Measurements from ENCODE around the gene OGFRL1. TPM values are rescaled to one million over a fixed set of nuclear protein-coding genes. Genes with fewer than 3 reads are reported as not detected.

Gene OGFRL1
- total RNA-seq, 1 experiment from 2014 or later, result 70.8 TPM

DNA sequence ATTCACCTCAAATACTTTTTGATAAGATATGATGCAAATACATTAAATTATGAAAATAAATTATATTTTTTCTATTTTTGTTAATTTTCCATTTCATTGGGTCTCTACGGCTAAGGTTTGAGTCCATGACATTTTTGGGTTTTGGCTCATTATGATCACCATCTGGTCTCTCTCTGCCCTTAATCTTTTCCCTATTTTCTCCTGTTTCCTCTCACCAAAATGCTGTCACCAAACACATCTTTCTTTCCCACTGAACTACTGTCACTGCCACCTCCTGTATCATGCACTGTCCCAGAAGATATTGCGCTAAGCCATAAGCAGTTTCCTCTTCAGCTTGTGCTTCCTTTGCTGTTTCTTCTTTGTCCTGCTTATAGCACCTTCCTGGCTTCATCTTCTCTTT, 42.0 kb upstream of the OGFRL1 start:
- POLR2A ChIA-PET, result interaction anchor here (1.6 kb wide), 1 partner anchor 13 kb away, joined by 3 read pairs; no protein-coding TSS in a partner anchor
- peaks cover 7% of the 10 kb centered on the region for H3K9me3 Mint-ChIP-seq (ENCODE audit: unreplicated experiment)
- BruUV-seq (replicated peaks), result no TSS peak

DNA sequence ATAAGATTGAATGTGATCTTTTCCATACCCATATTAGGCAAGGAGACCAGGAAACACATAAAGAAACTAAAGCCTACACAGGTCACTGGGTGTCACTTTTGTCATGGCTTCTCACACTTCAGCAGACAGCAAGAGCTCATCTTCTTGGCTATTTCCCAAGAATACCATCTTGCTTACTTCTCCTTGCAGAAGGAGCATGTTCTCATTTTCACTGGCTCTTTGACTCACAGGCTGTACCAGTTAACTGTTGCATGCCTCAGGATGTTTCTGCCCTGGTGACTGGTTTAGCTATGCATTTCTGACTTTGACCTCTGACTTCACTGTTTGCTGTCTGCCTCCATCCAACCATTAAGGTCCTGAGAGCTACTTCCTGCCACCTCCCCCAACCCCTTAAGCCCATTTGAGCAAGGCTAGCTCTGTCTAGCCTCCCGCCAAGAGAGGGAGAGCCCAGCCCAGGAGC, 40.3 kb upstream of the OGFRL1 start:
- DNase-seq (ENCODE audit: unreplicated experiment), result peak; percentile 48
- ChIA-PET POLR2A (interaction anchor here (0.9 to 4.1 kb wide), 5 partner anchors 12 to 58 kb away, joined by 3 to 51 read pairs (median 4); partner anchors contain the start of gene OGFRL1), CTCF (interaction anchor here (0.6 to 3.5 kb wide), 6 partner anchors 24 to 275 kb away, joined by 3 to 24 read pairs (median 4); no protein-coding TSS in a partner anchor)
- TF ChIP-seq, protein P1, sequence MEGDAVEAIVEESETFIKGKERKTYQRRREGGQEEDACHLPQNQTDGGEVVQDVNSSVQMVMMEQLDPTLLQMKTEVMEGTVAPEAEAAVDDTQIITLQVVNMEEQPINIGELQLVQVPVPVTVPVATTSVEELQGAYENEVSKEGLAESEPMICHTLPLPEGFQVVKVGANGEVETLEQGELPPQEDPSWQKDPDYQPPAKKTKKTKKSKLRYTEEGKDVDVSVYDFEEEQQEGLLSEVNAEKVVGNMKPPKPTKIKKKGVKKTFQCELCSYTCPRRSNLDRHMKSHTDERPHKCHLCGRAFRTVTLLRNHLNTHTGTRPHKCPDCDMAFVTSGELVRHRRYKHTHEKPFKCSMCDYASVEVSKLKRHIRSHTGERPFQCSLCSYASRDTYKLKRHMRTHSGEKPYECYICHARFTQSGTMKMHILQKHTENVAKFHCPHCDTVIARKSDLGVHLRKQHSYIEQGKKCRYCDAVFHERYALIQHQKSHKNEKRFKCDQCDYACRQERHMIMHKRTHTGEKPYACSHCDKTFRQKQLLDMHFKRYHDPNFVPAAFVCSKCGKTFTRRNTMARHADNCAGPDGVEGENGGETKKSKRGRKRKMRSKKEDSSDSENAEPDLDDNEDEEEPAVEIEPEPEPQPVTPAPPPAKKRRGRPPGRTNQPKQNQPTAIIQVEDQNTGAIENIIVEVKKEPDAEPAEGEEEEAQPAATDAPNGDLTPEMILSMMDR (IDR thresholded peaks at IDR 0.05; ENCODE audit: unreplicated experiment), result no peak
- Mint-ChIP-seq H3K9me3 (ENCODE audit: unreplicated experiment) (no peaks in the 10 kb centered on the region), H3K36me3 (ENCODE audit: insufficient read depth, unreplicated experiment) (no peaks in the 10 kb centered on the region), H3K27me3 (ENCODE audit: insufficient read depth, unreplicated experiment) (no peaks in the 10 kb centered on the region), H3K27ac (ENCODE audit: low read depth, unreplicated experiment) (no peak overlapping the region), H3K4me3 (ENCODE audit: unreplicated experiment) (no peak overlapping the region), H3K4me1 (ENCODE audit: insufficient read depth, unreplicated experiment) (peaks cover 32% of the 10 kb centered on the region)
- intact Hi-C loops (cut with micrococcal nuclease), result no loop called here
- BruUV-seq (replicated peaks), result no TSS peak

More for the DNA sequence above, 42.0 kb upstream of the OGFRL1 start:
- DNase-seq (ENCODE audit: unreplicated experiment), result no peak
- intact Hi-C loops (cut with micrococcal nuclease), result no loop called here
- peaks cover 20% of the 10 kb centered on the region for H3K4me1 Mint-ChIP-seq (ENCODE audit: insufficient read depth, unreplicated experiment)
- H3K27me3 Mint-ChIP-seq (ENCODE audit: insufficient read depth, unreplicated experiment), result no peaks in the 10 kb centered on the region
- TF ChIP-seq, protein P1 (IDR thresholded peaks at IDR 0.05; ENCODE audit: unreplicated experiment), result no peak
- no peak overlapping the region for H3K4me3 Mint-ChIP-seq (ENCODE audit: unreplicated experiment)
- CTCF ChIA-PET, result no interaction called here
- no peak overlapping the region for H3K27ac Mint-ChIP-seq (ENCODE audit: low read depth, unreplicated experiment)
- no peaks in the 10 kb centered on the region for H3K36me3 Mint-ChIP-seq (ENCODE audit: insufficient read depth, unreplicated experiment)

DNA sequence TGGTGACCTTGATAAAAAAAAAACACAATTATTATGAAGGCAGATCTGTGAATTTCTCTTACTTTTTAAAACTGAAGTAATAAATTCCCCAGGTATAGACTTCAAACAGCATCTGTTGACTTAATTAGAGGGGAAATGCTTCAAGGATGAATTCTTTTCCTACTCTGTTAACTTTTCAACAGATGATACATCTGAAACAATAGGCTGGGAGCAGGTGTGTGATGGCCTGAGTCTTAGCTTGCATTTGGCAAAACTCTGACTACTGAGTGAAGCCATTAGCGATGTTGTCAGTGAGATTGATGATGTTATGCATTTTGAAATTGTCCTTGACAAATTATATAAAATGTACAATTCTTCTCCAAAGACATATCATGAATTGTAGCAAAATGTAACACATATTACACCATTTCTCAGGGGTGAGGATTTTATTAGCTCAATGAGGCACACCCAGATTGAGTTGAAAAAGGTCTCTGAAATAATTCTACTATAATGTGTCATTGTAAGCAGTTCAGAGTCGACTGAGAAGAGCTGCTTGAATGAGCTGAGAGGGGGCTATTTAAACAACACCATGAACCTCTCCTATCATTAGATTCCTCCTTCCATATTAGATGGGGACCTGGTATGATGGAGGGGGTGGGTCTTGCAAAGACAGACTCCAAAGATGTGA, 39.6 kb upstream of the OGFRL1 start:
- intact Hi-C loops (cut with micrococcal nuclease), result no loop called here
- H3K4me1 Mint-ChIP-seq (ENCODE audit: insufficient read depth, unreplicated experiment), result peaks cover 32% of the 10 kb centered on the region
- no TSS peak for BruUV-seq (replicated peaks)
- TF ChIP-seq, protein P1 (IDR thresholded peaks at IDR 0.05; ENCODE audit: unreplicated experiment), result no peak
- POLR2A ChIA-PET, result interaction anchor here (0.8 to 4.1 kb wide), 4 partner anchors 39 to 59 kb away, joined by 3 to 51 read pairs (median 4); partner anchors contain the start of gene OGFRL1
- no peak overlapping the region for H3K4me3 Mint-ChIP-seq (ENCODE audit: unreplicated experiment)
- no peak overlapping the region for H3K27ac Mint-ChIP-seq (ENCODE audit: low read depth, unreplicated experiment)
- CTCF ChIA-PET, result interaction anchor here (0.6 to 3.5 kb wide), 8 partner anchors 11 to 276 kb away, joined by 3 to 24 read pairs (median 4); no protein-coding TSS in a partner anchor
- no peaks in the 10 kb centered on the region for H3K36me3 Mint-ChIP-seq (ENCODE audit: insufficient read depth, unreplicated experiment)
- no peaks in the 10 kb centered on the region for H3K9me3 Mint-ChIP-seq (ENCODE audit: unreplicated experiment)
- no peaks in the 10 kb centered on the region for H3K27me3 Mint-ChIP-seq (ENCODE audit: insufficient read depth, unreplicated experiment)
- no peak for DNase-seq (ENCODE audit: unreplicated experiment)

DNA sequence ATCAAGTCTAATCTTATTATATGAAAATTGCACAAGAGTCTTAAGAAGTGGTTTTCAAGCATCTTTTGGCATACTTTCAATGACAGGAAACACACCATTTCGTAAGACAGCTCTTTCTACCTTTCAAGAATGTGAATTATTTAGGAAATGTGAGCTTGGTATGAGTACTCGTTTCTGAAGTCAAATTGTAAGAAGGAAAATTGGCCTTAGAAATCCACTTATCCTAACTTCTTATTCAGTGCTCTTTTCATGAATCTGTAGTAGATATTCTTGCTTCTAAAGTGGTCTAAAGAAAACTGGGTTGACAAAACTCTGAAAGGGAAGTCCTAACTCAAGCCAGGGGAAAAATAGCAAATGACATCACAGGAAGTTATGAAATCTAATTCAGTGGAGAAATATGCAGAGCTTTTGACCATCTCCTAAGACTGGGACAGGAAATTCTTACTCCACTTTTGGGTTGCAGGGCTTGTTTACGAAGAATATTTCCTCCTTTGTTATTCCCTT, 38.5 kb upstream of the OGFRL1 start:
- no peaks in the 10 kb centered on the region for H3K36me3 Mint-ChIP-seq (ENCODE audit: insufficient read depth, unreplicated experiment)
- peak; percentile 82 for DNase-seq (ENCODE audit: unreplicated experiment)
- H3K9me3 Mint-ChIP-seq (ENCODE audit: unreplicated experiment), result no peaks in the 10 kb centered on the region
- ChIA-PET POLR2A (interaction anchor here (0.6 to 4.1 kb wide), 6 partner anchors 9 to 85 kb away, joined by 3 to 51 read pairs (median 3); partner anchors contain the start of gene OGFRL1), CTCF (interaction anchor here (0.7 to 3.5 kb wide), 7 partner anchors 10 to 120 kb away, joined by 3 to 24 read pairs (median 3); no protein-coding TSS in a partner anchor)
- no peaks in the 10 kb centered on the region for H3K27me3 Mint-ChIP-seq (ENCODE audit: insufficient read depth, unreplicated experiment)
- H3K4me3 Mint-ChIP-seq (ENCODE audit: unreplicated experiment), result peak overlapping the region; percentile 57
- intact Hi-C loops (cut with micrococcal nuclease), result loop anchor here (2.0 kb wide), 1 partner anchor 39 kb away; the partner anchor contains the start of gene OGFRL1
- no TSS peak for BruUV-seq (replicated peaks)
- peak overlapping the region; percentile 87 for H3K27ac Mint-ChIP-seq (ENCODE audit: low read depth, unreplicated experiment)
- TF ChIP-seq, protein P1 (IDR thresholded peaks at IDR 0.05; ENCODE audit: unreplicated experiment), result no peak
- peaks cover 32% of the 10 kb centered on the region for H3K4me1 Mint-ChIP-seq (ENCODE audit: insufficient read depth, unreplicated experiment)
